Loucy (cell line): Measurements from ENCODE around the gene BCL11B.

ENCODE experiments used
- H2AFZ ChIP-seq: fragments of 200-600 bp; sonication (generic); 2 replicates; pipeline ENCODE4 v1.6.0; 2016; ENCODE audit warnings: antibody characterized with exemption, mild to moderate bottlenecking, low read length, moderate library complexity
- H3F3A ChIP-seq: fragments of 200-600 bp; 2 replicates; pipeline ENCODE4 v1.6.0; 2016; ENCODE audit warnings: antibody characterized with exemption, low read depth, mild to moderate bottlenecking
- H3K27me3 ChIP-seq: fragments of 200-600 bp; sonication (generic); 2 replicates; pipeline ENCODE4 v1.6.1; 2014; ENCODE audit warnings: low read length, mild to moderate bottlenecking; ENCODE audit not compliant: insufficient read depth, poor library complexity, severe bottlenecking
- H3K36me3 ChIP-seq: fragments of 200-600 bp; sonication (generic); 2 replicates; pipeline ENCODE4 v1.6.1; 2016; ENCODE audit warnings: low read length; ENCODE audit not compliant: insufficient read depth
- H3K4me1 ChIP-seq: fragments of 200-600 bp; sonication (generic); 2 replicates; pipeline ENCODE4 v1.5.1; 2014; ENCODE audit warnings: low read length, mild to moderate bottlenecking; ENCODE audit not compliant: insufficient read depth, poor library complexity, severe bottlenecking
- H3K4me2 ChIP-seq: fragments of 200-600 bp; sonication (generic); 2 replicates; pipeline ENCODE4 v1.6.0; 2014; ENCODE audit warnings: antibody characterized with exemption, low read length, low read depth, mild to moderate bottlenecking; ENCODE audit not compliant: poor library complexity, severe bottlenecking
- H3K4me3 ChIP-seq: fragments of 200-600 bp; sonication (generic); 2 replicates; pipeline ENCODE4 v1.5.1; 2014; ENCODE audit warnings: low read length, mild to moderate bottlenecking, mixed read lengths; ENCODE audit not compliant: poor library complexity, severe bottlenecking
- H3K79me2 ChIP-seq: fragments of 200-600 bp; sonication (generic); 2 replicates; pipeline ENCODE4 v1.6.1; 2014; ENCODE audit warnings: low read length; ENCODE audit not compliant: insufficient read depth
- H3K9ac ChIP-seq: fragments of 200-600 bp; sonication (generic); 2 replicates; pipeline ENCODE4 v1.6.0; 2014; ENCODE audit warnings: mild to moderate bottlenecking, low read depth, low read length, moderate library complexity; ENCODE audit not compliant: poor library complexity, severe bottlenecking
- H3K9me2 ChIP-seq: fragments of 200-600 bp; sonication (generic); replicated peaks from 2 replicates; pipeline ENCODE4 v1.6.1; 2016; ENCODE audit warnings: low read depth, low read length, mixed read lengths
- H3K9me3 ChIP-seq: fragments of 200-600 bp; sonication (generic); 2 replicates; pipeline ENCODE4 v1.6.1; 2014; ENCODE audit warnings: mild to moderate bottlenecking, antibody characterized with exemption, low read length, low read depth; ENCODE audit not compliant: insufficient read depth
- H4K20me1 ChIP-seq: fragments of 200-600 bp; sonication (generic); 2 replicates; pipeline ENCODE4 v1.6.0; 2014; ENCODE audit warnings: antibody characterized with exemption, low read length, mild to moderate bottlenecking; ENCODE audit not compliant: insufficient read depth, poor library complexity, severe bottlenecking
- CTCF ChIP-seq: fragments of 200-600 bp; sonication (generic); conservative IDR thresholded peaks from 2 replicates; pipeline ENCODE4 v1.5.1; 2014; ENCODE audit warnings: mild to moderate bottlenecking, antibody characterized with exemption, low read length
- EZH2phosphoT487 ChIP-seq: fragments of 200-600 bp; IDR thresholded peaks from 2 replicates; pipeline ENCODE4 v1.6.1; 2018; ENCODE audit warnings: antibody characterized with exemption, mild to moderate bottlenecking, moderate library complexity, borderline replicate concordance

Gene BCL11B

DNA sequence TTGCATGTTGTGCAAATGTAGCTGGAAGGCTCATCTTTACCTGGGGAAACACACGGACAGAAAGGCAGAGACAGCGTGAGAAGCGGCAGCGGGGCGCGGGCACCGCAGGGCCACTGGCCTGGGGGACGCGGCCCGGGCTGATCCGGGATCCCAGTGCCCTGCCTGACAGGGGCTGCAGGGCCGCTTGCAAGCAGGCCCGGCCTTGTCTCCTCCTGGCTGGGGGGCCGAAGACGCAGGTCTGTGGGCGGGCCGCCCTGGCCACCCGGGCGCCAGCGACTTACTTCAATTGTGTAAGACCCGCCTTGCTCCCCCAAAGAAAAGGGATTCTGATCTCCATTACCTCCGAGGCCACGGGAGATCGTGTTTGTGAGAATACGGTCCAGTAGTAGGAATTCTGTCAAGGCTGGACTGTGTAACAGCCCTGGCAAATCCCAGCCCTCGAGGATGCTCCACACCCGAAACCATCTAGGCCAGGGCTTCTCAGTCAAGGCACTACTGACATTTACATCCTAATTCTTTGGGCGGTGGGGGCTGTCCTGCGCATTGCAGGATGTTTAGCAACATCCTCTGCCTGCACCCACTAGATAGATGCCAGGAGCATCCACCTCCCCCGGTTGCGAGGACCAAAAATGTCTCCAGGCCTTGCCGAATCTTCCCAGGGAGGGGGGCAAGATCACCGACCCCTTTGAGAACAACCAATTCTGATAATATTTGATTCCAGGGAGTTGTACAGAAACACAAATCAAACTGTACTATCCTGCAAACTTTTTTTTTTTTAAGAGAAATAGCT is 95.6 kb downstream of the BCL11B start:
- Histone ChIP-seq H3K36me3 (peaks cover 40% of the 10 kb centered on the region), H3K9me3 (no peaks in the 10 kb centered on the region), H3K9ac (no peak overlapping the region), H3F3A (no peaks in the 10 kb centered on the region), H3K9me2 (no peaks in the 10 kb centered on the region), H3K4me3 (no peak overlapping the region), H2AFZ (no peak overlapping the region), H4K20me1 (peaks cover 19% of the 10 kb centered on the region), H3K4me2 (no peak overlapping the region), H3K79me2 (peaks cover 45% of the 10 kb centered on the region), H3K4me1 (no peaks in the 10 kb centered on the region), H3K27me3 (no peaks in the 10 kb centered on the region)
- TF ChIP-seq CTCF: no peak
- TF ChIP-seq EZH2phosphoT487: no peak

GRCh38 chr14:99175331-99176155 is 96.5 kb downstream of the BCL11B start:
- no peaks in the 10 kb centered on the region for H3K9me3 ChIP-seq
- H2AFZ ChIP-seq: no peak overlapping the region
- H3K36me3 ChIP-seq: peaks cover 48% of the 10 kb centered on the region
- no peak overlapping the region for H3K9ac ChIP-seq
- H4K20me1 ChIP-seq: peaks cover 18% of the 10 kb centered on the region
- peaks cover 36% of the 10 kb centered on the region for H3K79me2 ChIP-seq
- TF ChIP-seq CTCF (no peak), EZH2phosphoT487 (no peak)
- H3K4me2 ChIP-seq: no peak overlapping the region
- no peaks in the 10 kb centered on the region for H3K9me2 ChIP-seq
- no peaks in the 10 kb centered on the region; the same call in 1 of the 2 replicates for H3F3A ChIP-seq
- no peaks in the 10 kb centered on the region for H3K27me3 ChIP-seq
- H3K4me3 ChIP-seq: no peak overlapping the region
- H3K4me1 ChIP-seq: no peaks in the 10 kb centered on the region

DNA sequence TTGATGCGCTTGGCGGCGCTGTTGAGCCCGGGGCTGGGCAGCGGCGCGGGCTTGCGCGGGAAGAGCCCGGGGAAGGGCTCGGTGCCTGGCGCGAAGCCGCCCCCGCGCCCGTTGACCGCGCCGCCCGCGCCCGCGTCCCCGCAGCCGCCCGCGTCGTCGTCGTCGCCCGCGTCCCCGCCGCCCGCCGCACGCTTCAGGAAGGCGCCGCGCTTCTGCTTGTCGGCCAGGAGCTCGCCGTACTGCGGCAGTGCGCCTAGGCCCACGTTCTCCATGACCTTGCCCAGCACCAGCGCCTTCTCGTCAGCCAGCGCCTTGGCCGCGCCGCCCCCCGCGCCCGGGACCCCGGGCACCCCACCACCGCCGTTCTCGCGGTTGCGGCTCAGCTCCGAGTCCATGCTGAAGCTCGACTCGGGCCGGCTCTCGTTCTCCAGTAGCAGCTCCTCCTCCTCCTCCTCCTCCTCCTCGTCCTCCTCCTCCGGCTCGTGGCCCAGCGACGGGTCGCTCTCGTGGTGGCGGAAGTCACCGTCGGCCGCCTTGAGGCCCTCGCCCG is 97.2 kb downstream of the BCL11B start:
- Histone ChIP-seq H3F3A (no peaks in the 10 kb centered on the region; the same call in 1 of the 2 replicates), H3K4me3 (no peak overlapping the region), H3K4me2 (no peak overlapping the region), H3K9ac (no peak overlapping the region), H3K36me3 (peaks cover 48% of the 10 kb centered on the region), H3K4me1 (no peaks in the 10 kb centered on the region), H3K79me2 (peaks cover 29% of the 10 kb centered on the region), H3K9me3 (no peaks in the 10 kb centered on the region), H4K20me1 (peaks cover 18% of the 10 kb centered on the region), H2AFZ (no peak overlapping the region), H3K9me2 (no peaks in the 10 kb centered on the region), H3K27me3 (no peaks in the 10 kb centered on the region)
- TF ChIP-seq EZH2phosphoT487 (no peak), CTCF (no peak)
